A172 (cell line): ENCODE measurements around the gene GLRA3. TPM values are rescaled to one million over a fixed set of nuclear protein-coding genes. Genes with fewer than 3 reads are reported as not detected.

Source experiments
- DNase-seq: peaks from one replicate; pipeline ENCODE4 v3.0.0-alpha.2; 2015; ENCODE audit warnings: low spot score
- total RNA-seq: library from RNA; depleted of rRNA; stranded (reverse); fragments of >200 nt; shearing (Covaris generic); gene quantifications from 2 replicates; pipeline ENCODE4 v1.2.3, GENCODE V29; 2014; rRNA removed

GLRA3 gene
- total RNA-seq, 1 experiment from 2014 or later = not detected

DNA sequence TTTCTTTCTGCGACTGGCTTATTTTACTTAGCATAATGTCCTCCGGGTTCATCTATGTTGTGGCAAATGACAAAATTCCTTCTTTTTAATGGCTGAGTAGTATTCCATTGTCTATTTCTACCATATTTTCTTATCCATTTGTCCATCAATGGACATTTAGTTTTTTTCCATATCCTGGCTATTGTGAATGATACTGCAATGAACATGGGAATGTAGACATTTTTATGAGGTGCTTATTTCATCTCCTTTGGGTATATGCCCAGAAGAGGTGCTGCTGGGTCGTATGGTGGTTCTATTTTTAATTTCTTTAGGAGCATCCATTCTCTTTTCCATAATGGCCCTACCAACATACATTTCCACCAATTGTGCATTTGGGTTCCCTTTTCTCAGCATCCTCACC, 230.2 kb downstream of the GLRA3 start:
- no peak for DNase-seq

DNA sequence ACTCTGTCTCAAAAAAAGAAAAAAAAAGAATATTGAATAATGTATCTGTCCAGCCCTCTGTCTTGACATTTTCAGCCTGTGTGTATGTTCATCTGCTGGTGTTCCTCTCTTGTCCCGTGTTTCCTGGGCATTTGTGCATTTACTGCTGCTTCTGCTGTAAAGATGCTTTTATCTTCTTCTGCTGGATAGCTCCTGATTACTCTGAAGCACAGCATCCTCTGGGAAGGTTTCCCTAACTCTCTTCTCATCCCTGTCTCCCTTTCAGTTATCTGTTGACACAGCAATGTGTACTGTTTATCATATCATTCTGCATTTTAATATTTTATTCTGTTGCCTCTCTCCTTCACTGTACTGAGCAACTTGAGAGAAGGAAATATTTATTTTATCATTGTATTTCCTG, 232.5 kb downstream of the GLRA3 start:
- DNase-seq = no peak

- DNase-seq = no peak
These were observed 233.7 kb downstream of the GLRA3 start for GRCh38 chr4:174595141-174595929.

GRCh38 chr4:174593701-174594100, 235.3 kb downstream of the GLRA3 start:
- no peak for DNase-seq

- peak; percentile 63 for DNase-seq
These were observed 236.1 kb downstream of the GLRA3 start for GRCh38 chr4:174592985-174593335.

DNA sequence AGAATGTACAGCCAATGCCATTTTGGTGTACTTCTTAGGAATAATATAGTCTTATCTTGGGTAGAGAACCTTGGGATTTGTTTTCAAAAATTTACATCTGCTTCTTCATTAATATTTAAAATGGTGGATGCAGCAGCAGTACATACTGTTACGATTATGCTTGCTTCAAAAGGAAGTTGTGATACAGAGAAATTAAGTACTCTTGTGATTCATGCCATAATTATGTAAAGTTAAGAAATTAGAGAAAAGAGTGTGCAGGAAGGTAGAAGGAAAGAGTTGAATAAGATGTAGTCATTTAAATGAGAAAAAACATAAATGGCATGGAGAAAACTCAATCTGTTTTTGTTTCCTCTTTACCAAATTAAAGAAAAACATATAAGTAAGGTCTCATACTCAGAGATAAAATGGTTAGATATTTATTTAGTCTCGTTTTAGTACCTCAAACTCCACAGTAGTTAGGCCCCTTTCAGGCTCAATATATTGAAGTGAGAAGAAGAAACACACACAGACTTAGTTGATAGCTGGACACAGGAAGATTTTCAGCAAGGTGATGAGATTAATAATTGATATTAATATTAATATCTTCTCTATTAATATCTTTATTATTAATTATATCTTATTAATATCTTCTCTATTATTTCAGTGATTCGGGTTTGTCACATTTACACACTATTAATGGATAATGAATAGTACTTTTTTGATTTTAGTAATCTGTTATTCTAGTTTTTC, 236.6 kb downstream of the GLRA3 start:
- no peak for DNase-seq

DNA sequence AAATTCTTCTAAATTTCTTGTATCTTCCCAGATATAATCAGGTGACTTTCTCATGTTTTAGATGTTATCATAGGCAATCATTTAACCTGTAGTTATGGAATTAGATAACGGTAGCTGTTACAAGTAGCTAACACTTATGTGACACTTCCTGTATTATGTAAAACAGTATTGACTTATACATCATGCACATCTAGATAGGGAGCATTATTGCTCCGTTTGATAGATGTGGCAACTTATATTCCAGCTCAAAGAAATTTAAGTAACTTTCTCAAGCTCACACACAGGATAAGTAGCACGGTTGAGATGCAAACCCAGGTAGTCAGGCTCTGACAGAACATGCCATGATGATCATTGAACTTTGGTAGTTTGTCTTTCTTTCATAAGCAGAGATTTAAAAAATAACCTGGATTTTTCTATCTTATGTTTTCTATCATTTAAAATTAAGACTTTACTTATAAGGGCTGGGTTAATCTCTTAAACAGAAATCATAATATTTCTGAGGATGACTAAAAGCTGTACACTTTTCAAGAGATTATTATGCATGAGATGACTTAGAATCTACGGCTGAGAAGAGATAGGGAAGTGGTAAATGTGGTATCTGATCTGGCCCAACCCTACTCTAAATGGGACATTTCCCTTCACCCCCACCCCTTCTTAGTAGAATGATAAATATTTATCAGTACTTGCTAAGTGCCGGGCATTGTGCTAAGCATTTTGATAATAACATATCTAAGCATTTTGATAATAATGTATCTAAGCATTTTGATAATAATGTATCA, 237.6 kb downstream of the GLRA3 start:
- DNase-seq = no peak

- DNase-seq = no peak
These were observed 238.7 kb downstream of the GLRA3 start for GRCh38 chr4:174590336-174590735.

Other genes starting within 250 kb of the GLRA3 start
- not detected in 2 replicates for gene ADAM29, start 89.1 kb upstream of the GLRA3 start, total RNA-seq